ENCODE data around the gene TMEM187. TPM values are rescaled to one million over a fixed set of nuclear protein-coding genes. Genes with fewer than 3 reads are reported as not detected.
"Not testable (repeated sequence)": the region's sequence is repeated elsewhere in the genome, so short reads cannot be mapped to it uniquely, and the experiment has no call there.

TMEM187 gene
- total RNA-seq, 1 donor from 2014 or later = 2.9 TPM

DNA sequence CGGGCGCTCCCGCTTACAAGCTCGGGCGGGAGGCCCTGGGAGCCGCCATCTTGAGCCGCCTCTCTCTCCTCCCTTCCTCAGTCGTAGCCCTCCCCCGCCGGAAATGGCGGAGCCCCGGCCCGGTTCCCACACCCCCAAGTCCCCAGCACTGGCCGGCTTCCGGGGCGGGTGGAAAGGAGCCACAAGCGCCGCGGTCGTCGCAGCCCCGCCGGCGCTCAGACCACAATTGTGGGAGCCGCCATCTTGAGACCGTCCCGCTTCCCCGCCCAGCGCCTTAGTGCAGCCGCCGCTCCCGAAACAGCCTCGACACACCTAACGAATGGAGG lies 1.5 kb upstream of the TMEM187 start:
- peak; percentile 68 for DNase-seq (ENCODE audit: low read depth, low spot score)

DNA sequence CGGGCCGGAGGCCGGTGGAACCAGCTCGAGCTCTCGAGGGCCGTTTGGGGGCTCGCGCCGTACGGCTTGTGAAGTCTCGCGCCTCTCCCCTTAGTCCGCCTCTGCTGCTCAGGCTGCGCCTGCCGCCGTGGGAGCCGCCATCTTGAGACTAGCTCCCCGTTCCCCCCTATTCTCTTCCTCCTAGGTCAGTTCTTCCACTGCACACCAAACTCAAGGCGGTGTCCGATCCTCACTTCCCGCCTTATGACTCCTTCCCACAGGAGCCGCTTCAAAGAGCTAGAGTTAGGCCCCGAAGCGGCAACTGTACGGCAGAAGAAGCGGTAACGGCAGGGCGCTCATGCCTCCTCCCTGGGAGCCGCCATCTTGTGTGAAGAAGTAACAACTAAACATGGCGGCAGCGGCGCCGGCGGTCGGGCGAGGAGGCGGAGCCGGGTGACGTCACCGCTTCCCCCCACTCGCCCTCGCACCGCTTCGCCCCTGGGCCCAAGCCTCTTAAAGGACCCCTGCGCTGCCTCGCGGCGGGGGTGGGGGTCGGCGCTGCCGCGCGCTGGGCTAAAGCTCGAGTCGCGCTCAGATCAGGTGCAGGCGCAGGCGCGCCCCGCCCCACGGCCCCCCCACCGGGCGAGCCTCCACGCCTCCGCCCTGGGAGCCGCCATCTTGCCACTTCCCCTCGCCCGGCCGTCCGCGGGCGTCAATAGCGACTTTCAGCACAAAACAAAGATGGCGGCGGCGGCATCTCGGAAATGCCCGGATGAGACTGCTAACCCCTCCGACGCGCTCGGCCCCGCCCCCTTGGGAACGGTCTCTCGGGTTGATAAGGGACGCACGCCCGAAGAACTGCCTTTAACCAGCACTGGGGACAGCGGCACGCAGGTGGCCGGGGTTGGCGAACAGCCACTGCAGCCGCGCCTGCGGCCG lies 845 bp upstream of the TMEM187 start, which contains the start of gene HCFC1:
Gene HCFC1, minus strand, starts transcription at position 369 of the 918 bp plus-strand sequence. CDS start 978 bp downstream, outside the sequence.
- no peak for DNase-seq (ENCODE audit: low read depth, low spot score)

- DNase-seq (ENCODE audit: low read depth, low spot score) = no peak
Measured at GRCh38 chrX:153973127-153974002, 811 bp downstream of the TMEM187 start.

DNA sequence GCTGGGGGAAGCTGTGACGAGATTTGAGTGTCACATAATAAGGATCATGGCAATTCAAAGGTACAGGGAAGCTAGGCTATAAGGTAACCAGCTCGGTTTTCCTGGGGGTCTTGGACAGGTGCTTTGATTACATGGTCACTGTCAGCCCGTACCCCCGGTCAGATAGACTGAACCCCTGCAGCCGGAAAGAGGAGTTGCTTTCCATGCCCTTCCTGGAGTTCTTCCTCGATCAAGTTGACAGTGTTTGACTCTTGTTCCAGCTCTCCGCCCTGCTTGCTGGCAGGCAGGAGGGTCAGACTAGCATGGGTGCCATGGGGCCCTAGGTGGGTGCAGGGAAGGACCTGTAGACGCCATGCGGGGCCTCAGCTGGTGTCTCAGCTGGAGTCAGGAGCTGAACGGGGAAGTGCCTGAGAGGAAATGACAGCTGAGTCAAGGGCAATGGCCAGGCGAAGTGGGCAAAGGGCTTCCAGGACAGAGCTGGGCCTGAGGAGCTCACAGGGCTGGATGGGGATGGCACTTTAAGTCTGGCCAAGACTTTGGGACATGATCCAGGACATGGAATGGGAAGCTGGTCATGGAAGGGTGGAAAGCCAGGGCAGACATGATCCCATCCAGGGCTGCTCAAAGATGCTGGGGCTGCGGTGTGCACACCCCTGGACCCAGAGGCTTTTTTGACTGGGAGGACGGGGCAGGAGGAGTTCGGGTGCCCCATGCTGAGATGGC lies 1.6 kb downstream of the TMEM187 start:
- no peak for DNase-seq (ENCODE audit: low read depth, low spot score)

DNA sequence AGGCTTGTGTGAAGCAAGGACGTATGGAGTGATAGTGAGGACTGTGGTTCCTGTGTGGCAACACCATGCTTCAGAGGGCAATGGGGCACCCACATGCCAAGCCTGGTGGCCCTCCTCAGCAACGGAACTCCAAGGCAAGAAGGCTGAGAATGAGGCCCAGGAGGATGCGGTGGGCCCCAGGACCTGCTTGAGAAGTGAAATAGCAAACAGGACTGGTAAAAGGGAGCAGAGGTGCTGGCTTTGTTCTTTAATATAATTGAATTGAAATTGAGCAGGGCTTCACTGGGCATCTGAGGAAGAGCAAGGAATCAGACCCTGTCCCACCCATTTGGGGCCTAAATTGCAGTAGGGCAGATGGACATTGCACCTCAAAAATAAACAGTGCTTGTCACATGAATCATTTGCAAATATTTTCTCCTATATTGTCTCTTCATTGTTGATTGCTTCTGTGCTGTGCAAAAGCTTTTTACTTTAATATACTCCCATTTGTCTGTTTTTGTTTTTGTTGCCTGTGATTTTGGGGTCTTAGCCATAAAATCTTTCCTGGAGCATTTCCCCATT lies 2.3 kb downstream of the TMEM187 start:
- DNase-seq (ENCODE audit: low read depth, low spot score) = no peak

DNA sequence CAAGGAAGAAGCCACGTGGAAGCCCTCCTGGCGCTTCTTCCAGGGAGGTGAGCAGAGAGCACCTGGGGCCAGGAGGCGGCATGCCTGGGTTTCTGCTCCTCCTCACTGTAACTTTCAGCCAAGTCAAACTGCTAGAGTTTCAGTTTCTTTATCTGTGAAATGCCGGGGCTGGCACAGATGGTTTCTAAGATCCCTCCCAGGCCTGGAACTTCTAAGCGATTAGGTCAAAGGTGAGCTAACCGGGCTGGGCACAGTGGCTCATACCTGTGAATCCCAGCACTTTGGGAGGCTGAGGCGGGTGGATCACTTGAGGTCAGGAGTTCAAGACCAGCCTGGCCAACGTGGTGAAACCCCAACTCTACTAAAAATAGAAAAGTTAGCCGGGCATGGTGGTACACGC lies 7.8 kb downstream of the TMEM187 start:
- DNase-seq (ENCODE audit: low read depth, low spot score) = not testable (repeated sequence)

DNA sequence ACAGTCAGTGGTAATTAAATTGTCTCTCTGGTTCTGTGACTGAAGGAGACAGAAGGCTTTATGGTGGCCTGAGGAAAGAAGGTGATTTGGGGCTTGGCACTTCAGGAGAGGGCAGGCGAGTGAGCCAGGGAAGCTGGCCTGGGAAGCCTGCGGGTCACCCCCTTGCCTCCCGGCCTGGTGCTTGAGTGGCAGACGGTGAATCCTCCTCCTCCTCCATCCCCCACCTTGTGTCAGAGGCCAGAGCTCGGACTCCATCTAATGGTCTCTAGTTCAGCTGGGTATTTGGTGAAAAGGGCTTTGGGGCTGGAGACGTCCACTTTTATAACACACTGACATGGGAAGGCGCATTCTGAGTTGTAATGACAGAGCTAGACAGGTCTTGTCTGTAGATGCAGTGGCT lies 8.7 kb downstream of the TMEM187 start:
- no peak for DNase-seq (ENCODE audit: low read depth, low spot score)

- DNase-seq (ENCODE audit: low read depth, low spot score) = no peak
Measured at GRCh38 chrX:153981771-153982533, 9.4 kb downstream of the TMEM187 start.

- no peak for DNase-seq (ENCODE audit: low read depth, low spot score)
Measured at GRCh38 chrX:153983321-153983801, 10.8 kb downstream of the TMEM187 start.

DNA sequence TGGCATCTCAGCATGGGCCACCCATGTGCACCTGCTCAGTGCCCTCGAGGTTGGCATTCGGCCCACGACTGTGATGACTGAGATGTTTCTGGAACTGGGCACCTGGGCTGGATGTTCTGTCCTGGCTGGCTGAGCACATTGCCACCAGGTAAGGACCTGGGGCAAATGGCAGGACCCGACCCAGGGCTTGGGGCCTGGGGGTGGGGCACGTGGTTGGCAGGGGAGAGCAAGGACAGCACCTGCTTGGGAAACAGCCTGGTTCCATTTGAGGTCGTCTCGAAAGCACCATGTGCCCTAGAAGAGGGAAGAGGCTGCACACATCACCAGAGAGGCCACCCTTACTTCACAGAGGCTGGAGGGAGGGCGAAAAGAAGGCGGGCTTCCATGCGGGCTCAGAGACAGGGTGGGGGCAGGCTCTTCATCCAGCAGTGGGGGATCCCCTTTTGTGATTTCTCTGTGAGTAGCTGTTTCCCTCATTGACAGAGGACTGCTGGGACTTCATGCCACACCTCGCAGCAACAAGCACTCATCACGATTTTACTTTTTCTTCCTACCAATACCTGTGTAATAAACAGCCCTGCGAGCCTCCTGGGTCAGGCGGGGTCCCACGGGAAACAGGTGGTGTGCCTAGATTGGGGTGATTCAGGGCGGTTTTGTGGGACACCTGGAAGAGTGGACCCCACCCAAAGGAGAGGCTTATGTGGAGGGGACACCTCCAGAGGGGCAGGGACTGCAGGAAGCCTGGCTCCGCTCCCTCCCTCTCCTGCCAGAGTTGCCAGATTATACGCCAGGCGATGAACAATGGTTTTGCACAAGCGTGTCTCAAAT lies 12.0 kb downstream of the TMEM187 start:
- DNase-seq (ENCODE audit: low read depth, low spot score) = no peak

- no peak for DNase-seq (ENCODE audit: low read depth, low spot score)
Measured at GRCh38 chrX:153988493-153988892, 15.9 kb downstream of the TMEM187 start.

DNA sequence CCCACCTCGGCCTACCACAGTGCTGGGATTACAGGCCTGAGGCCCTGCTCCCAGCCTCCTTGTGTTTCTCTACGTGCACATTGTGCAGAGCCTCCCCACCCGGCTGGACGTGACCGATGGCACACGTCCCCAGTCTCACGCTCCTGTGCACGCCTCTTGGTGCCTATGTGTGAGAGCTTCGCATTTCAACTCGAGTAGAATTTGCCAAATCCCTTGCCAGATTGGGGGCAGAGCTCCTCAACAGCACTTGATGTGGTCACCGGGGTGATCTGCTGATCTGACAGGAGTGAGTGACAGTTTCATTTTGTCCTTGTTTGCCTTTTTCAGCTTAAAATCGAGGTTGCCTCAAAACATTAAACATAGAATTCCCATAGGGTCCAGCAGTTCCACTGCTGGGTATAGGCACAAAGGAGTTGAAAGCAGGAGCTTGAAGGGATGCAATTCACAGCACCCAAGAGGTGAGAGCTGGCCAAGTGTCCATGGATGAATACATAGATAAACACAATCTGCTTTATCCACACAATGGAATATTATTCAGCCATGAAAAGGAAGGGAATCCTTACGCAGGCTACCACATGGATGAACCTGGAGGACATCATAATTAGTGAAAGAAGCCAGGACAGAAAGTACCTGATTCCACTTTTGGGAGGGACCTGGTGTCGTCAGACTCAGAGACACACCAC lies 17.6 kb downstream of the TMEM187 start:
- DNase-seq (ENCODE audit: low read depth, low spot score) = no peak

DNA sequence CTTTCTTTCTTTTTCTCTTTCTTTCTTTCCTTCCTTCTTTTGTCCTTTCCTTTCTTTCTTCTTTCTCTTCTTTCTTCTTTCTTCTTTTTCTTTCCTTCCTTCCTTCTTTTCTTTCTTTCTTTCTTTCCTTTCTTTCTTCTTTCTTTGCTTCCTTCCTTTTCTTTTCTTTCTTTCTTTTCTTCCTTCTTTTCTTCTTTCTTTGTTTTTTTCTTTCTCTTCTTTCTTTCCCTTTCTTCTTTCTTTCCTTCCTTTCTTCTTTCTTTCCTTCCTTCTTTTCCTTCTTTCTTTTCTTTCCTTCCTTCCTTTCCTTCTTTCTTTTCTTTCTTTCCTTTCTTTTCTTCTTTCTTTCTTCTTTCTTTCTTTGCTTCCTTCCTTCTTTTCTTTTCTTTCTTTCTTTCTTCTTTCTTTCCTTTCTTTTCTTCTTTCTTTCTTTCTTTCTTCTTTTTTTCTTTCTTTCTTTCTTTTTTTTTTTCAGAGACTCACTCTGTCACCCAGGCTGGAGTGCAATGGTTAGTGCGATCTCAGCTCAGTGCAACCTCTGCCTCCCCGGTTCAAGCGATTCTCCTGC lies 18.5 kb downstream of the TMEM187 start:
- DNase-seq (ENCODE audit: low read depth, low spot score) = no peak

- no peak for DNase-seq (ENCODE audit: low read depth, low spot score)
Measured at GRCh38 chrX:153992180-153992579, 19.6 kb downstream of the TMEM187 start.

DNA sequence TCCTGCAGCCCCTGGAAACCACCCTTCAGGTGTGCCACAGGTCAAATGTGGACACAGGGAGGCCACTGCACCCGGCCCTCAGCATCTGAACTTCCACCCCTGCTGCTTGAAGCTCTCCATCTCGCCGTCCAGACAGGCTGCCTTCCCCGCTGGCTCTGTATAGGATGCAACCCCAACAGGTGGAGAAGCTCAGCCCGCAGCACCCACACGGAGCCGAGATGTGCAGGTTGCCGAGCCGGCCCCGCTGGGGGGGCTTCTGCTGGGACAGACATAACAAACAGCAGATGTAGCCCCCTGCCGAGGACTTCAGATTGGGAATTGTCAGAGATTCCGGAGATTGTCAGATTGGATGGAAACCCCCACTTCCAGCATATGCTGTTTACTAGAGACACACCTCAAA lies 20.5 kb downstream of the TMEM187 start:
- no peak for DNase-seq (ENCODE audit: low read depth, low spot score)

- no peak for DNase-seq (ENCODE audit: low read depth, low spot score)
Measured at GRCh38 chrX:153993978-153994377, 21.4 kb downstream of the TMEM187 start.

DNA sequence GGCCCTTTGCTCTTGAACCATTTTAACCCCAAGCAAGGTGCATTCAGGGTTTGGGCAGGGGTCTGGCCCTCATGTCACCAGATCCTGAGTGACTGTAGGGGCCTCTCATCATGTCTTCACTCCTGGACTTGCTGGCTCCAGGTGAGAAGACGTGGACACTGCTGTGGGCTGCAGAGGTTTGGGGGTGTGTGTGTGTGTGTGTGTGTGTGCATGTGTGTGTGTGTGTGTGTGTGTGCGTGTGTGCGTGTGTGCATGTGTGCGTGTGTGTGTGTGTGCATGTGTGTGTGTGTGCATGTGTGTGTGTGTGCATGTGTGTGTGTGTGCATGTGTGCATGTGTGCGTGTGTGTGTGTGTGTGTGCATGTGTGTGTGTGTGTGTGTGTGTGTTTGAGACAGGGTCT lies 21.8 kb downstream of the TMEM187 start:
- not testable (repeated sequence) for DNase-seq (ENCODE audit: low read depth, low spot score)

GRCh38 chrX:153995504-153995903 lies 22.9 kb downstream of the TMEM187 start:
- DNase-seq (ENCODE audit: low read depth, low spot score) = no peak
